ENCODE results near the gene ZNF280A. TPM values are rescaled to one million over a fixed set of nuclear protein-coding genes. Genes with fewer than 3 reads are reported as not detected.
"Not testable (repeated sequence)": the region's sequence is repeated elsewhere in the genome, so short reads cannot be mapped to it uniquely, and the experiment has no call there.

ZNF280A gene
- total RNA-seq, 1 donor from 2014 or later: not detected

- H3K9ac ChIP-seq (ENCODE audit: low read depth in 1 of 3, low read length in 3 of 3); H3K27ac ChIP-seq (ENCODE audit: low read depth, low read length); H3K4me3 ChIP-seq (ENCODE audit: low read length in 3 of 3); H3K36me3 ChIP-seq (ENCODE audit: control insufficient read depth in 3 of 3, insufficient read depth in 3 of 3, low read length in 3 of 3); H3K9me3 ChIP-seq (ENCODE audit: control insufficient read depth in 3 of 3, low read length in 3 of 3); H3K27me3 ChIP-seq (ENCODE audit: control insufficient read depth in 3 of 3, insufficient read depth in 3 of 3, low read length in 3 of 3); H3K4me1 ChIP-seq (ENCODE audit: control insufficient read depth in 3 of 3, insufficient read depth in 3 of 3, low read length in 3 of 3): not testable (repeated sequence)
These were observed 28.5 kb downstream of the ZNF280A start for GRCh38 chr22:22491589-22491988.

GRCh38 chr22:22488736-22489135, 31.3 kb downstream of the ZNF280A start:
- no peak overlapping the region for H3K4me3 ChIP-seq (ENCODE audit: low read length in 3 of 3)
- H3K9ac ChIP-seq (ENCODE audit: low read depth in 1 of 3, low read length in 3 of 3): no peak overlapping the region

DNA sequence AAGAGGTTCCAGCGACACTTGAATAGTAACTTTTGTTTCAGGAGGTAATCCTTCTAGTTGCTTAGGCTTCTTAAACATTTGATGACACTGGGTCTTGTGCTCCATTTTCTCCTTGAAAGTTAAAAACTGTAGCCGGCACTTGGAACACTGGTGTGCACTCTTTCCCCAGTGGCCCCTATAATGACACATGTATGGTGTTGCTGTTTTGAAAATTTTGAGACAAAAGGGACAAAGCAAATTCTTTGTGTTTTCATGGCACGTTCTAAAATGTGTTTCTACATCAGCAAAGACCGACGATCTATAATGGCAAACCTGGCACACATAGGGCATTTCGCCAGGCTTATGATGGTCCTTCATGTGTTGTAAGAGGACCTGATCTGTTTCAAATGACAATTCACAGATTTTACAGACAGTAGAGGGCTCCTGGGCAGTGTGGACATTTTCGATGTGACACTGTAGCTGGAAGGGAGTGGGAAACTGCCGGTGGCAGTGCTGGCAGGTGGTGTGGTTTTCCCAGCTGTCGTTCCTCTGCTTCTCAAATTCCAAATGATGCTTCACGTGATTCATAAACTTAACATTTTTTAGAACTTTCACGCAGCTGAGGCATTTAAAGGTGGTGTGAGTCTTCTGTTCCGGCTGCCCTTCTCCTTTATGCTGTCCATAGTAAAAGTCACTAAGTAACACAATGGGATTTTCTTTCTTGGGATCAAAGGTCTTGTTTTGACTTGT, 32.0 kb downstream of the ZNF280A start:
- H3K27ac ChIP-seq (ENCODE audit: low read depth, low read length): no peak overlapping the region
- no peaks in the 10 kb centered on the region for H3K4me1 ChIP-seq (ENCODE audit: control insufficient read depth in 3 of 3, insufficient read depth in 3 of 3, low read length in 3 of 3)
- no peak overlapping the region for H3K4me3 ChIP-seq (ENCODE audit: low read length in 3 of 3)
- no peaks in the 10 kb centered on the region for H3K27me3 ChIP-seq (ENCODE audit: control insufficient read depth in 3 of 3, insufficient read depth in 3 of 3, low read length in 3 of 3)
- H3K9ac ChIP-seq (ENCODE audit: low read depth in 1 of 3, low read length in 3 of 3): no peak overlapping the region
- no peaks in the 10 kb centered on the region for H3K9me3 ChIP-seq (ENCODE audit: control insufficient read depth in 3 of 3, low read length in 3 of 3)
- H3K36me3 ChIP-seq (ENCODE audit: control insufficient read depth in 3 of 3, insufficient read depth in 3 of 3, low read length in 3 of 3): no peaks in the 10 kb centered on the region

More at GRCh38 chr22:22488736-22489135, 31.3 kb downstream of the ZNF280A start:
- no peak overlapping the region for H3K27ac ChIP-seq (ENCODE audit: low read depth, low read length)
- no peaks in the 10 kb centered on the region for H3K9me3 ChIP-seq (ENCODE audit: control insufficient read depth in 3 of 3, low read length in 3 of 3)
- no peaks in the 10 kb centered on the region for H3K4me1 ChIP-seq (ENCODE audit: control insufficient read depth in 3 of 3, insufficient read depth in 3 of 3, low read length in 3 of 3)
- H3K27me3 ChIP-seq (ENCODE audit: control insufficient read depth in 3 of 3, insufficient read depth in 3 of 3, low read length in 3 of 3): no peaks in the 10 kb centered on the region
- H3K36me3 ChIP-seq (ENCODE audit: control insufficient read depth in 3 of 3, insufficient read depth in 3 of 3, low read length in 3 of 3): no peaks in the 10 kb centered on the region

GRCh38 chr22:22487059-22487458, 33.0 kb downstream of the ZNF280A start:
- Histone ChIP-seq H3K9ac (ENCODE audit: low read depth in 1 of 3, low read length in 3 of 3) (no peak overlapping the region), H3K36me3 (ENCODE audit: control insufficient read depth in 3 of 3, insufficient read depth in 3 of 3, low read length in 3 of 3) (no peaks in the 10 kb centered on the region), H3K4me1 (ENCODE audit: control insufficient read depth in 3 of 3, insufficient read depth in 3 of 3, low read length in 3 of 3) (no peaks in the 10 kb centered on the region), H3K27me3 (ENCODE audit: control insufficient read depth in 3 of 3, insufficient read depth in 3 of 3, low read length in 3 of 3) (no peaks in the 10 kb centered on the region), H3K27ac (ENCODE audit: low read depth, low read length) (no peak overlapping the region), H3K9me3 (ENCODE audit: control insufficient read depth in 3 of 3, low read length in 3 of 3) (no peaks in the 10 kb centered on the region), H3K4me3 (ENCODE audit: low read length in 3 of 3) (no peak overlapping the region)

DNA sequence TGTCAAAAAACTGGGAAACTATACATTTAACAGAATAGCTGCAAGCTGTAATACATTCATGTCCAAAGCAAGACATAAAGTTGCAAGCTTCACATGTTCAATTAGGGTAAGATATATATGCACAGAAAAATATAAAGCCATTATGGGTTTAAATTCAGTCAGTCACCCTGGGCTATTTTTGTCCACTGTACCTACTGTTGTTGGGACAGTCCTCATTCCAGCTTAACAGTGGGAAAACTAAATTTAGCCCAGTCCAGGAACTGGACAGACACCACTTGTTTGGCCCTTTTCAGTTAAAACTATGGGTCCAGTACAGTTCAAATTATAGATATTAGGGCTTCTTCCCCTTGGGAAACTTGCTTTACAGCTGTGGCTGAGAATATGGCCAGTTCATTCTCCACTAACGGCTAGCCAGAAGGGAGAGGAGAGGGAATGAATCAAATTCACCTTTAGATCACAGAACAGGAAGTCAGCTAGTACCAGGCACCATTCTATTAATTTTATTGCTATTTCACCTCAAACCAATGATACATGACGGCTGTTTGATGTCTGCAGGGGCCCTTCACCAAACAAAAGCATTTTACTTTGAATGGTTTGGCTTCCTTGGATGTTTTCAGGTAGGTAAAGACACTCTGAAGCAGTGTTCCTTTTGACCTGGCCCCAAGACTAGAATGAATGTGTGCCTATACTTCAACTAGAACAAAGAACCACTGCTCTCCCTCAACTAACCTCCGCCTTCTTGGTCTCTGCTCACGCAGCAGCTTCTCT, 33.8 kb downstream of the ZNF280A start:
- Histone ChIP-seq H3K4me1 (ENCODE audit: control insufficient read depth in 3 of 3, insufficient read depth in 3 of 3, low read length in 3 of 3) (no peaks in the 10 kb centered on the region), H3K4me3 (ENCODE audit: low read length in 3 of 3) (no peak overlapping the region), H3K9ac (ENCODE audit: low read depth in 1 of 3, low read length in 3 of 3) (no peak overlapping the region), H3K9me3 (ENCODE audit: control insufficient read depth in 3 of 3, low read length in 3 of 3) (no peaks in the 10 kb centered on the region), H3K36me3 (ENCODE audit: control insufficient read depth in 3 of 3, insufficient read depth in 3 of 3, low read length in 3 of 3) (no peaks in the 10 kb centered on the region), H3K27me3 (ENCODE audit: control insufficient read depth in 3 of 3, insufficient read depth in 3 of 3, low read length in 3 of 3) (no peaks in the 10 kb centered on the region), H3K27ac (ENCODE audit: low read depth, low read length) (no peak overlapping the region)

- no peak overlapping the region for H3K27ac ChIP-seq (ENCODE audit: low read depth, low read length)
- no peak overlapping the region for H3K9ac ChIP-seq (ENCODE audit: low read depth in 1 of 3, low read length in 3 of 3)
- no peaks in the 10 kb centered on the region for H3K36me3 ChIP-seq (ENCODE audit: control insufficient read depth in 3 of 3, insufficient read depth in 3 of 3, low read length in 3 of 3)
- H3K9me3 ChIP-seq (ENCODE audit: control insufficient read depth in 3 of 3, low read length in 3 of 3): no peaks in the 10 kb centered on the region
- H3K27me3 ChIP-seq (ENCODE audit: control insufficient read depth in 3 of 3, insufficient read depth in 3 of 3, low read length in 3 of 3): no peaks in the 10 kb centered on the region
- no peaks in the 10 kb centered on the region for H3K4me1 ChIP-seq (ENCODE audit: control insufficient read depth in 3 of 3, insufficient read depth in 3 of 3, low read length in 3 of 3)
- no peak overlapping the region for H3K4me3 ChIP-seq (ENCODE audit: low read length in 3 of 3)
These were observed 34.5 kb downstream of the ZNF280A start for GRCh38 chr22:22485524-22485923.

DNA sequence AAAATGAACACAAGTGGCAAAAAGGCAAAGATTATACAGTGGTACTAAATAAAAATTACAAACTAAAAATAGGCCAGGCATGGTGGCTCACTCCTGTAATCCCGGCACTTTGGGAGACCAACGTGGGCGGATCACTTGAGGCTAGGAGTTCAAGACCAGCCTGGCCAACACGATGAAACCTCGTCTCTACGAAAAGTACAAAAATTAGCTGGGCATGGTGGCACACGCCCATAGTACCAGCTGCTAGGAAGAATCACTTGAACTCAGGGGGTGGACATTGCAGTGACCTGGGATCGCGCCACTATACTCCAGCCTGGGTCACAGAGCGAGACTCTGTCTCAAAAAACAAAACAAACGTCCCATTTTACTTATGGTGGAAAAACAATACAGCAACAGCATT, 36.0 kb downstream of the ZNF280A start:
- Histone ChIP-seq H3K27ac (ENCODE audit: low read depth, low read length) (no peak overlapping the region), H3K9ac (ENCODE audit: low read depth in 1 of 3, low read length in 3 of 3) (no peak overlapping the region), H3K4me3 (ENCODE audit: low read length in 3 of 3) (no peak overlapping the region), H3K9me3 (ENCODE audit: control insufficient read depth in 3 of 3, low read length in 3 of 3) (no peaks in the 10 kb centered on the region), H3K36me3 (ENCODE audit: control insufficient read depth in 3 of 3, insufficient read depth in 3 of 3, low read length in 3 of 3) (no peaks in the 10 kb centered on the region), H3K4me1 (ENCODE audit: control insufficient read depth in 3 of 3, insufficient read depth in 3 of 3, low read length in 3 of 3) (no peaks in the 10 kb centered on the region), H3K27me3 (ENCODE audit: control insufficient read depth in 3 of 3, insufficient read depth in 3 of 3, low read length in 3 of 3) (no peaks in the 10 kb centered on the region)

- H3K4me1 ChIP-seq (ENCODE audit: control insufficient read depth in 3 of 3, insufficient read depth in 3 of 3, low read length in 3 of 3): no peaks in the 10 kb centered on the region
- no peak overlapping the region for H3K9ac ChIP-seq (ENCODE audit: low read depth in 1 of 3, low read length in 3 of 3)
- no peaks in the 10 kb centered on the region for H3K36me3 ChIP-seq (ENCODE audit: control insufficient read depth in 3 of 3, insufficient read depth in 3 of 3, low read length in 3 of 3)
- no peaks in the 10 kb centered on the region for H3K27me3 ChIP-seq (ENCODE audit: control insufficient read depth in 3 of 3, insufficient read depth in 3 of 3, low read length in 3 of 3)
- H3K9me3 ChIP-seq (ENCODE audit: control insufficient read depth in 3 of 3, low read length in 3 of 3): no peaks in the 10 kb centered on the region
- H3K27ac ChIP-seq (ENCODE audit: low read depth, low read length): no peak overlapping the region
- H3K4me3 ChIP-seq (ENCODE audit: low read length in 3 of 3): no peak overlapping the region
These were observed 39.1 kb downstream of the ZNF280A start for GRCh38 chr22:22480940-22481339.

GRCh38 chr22:22479999-22480532, 40.0 kb downstream of the ZNF280A start:
- no peaks in the 10 kb centered on the region for H3K27me3 ChIP-seq (ENCODE audit: control insufficient read depth in 3 of 3, insufficient read depth in 3 of 3, low read length in 3 of 3)
- H3K27ac ChIP-seq (ENCODE audit: low read depth, low read length): no peak overlapping the region
- no peaks in the 10 kb centered on the region for H3K4me1 ChIP-seq (ENCODE audit: control insufficient read depth in 3 of 3, insufficient read depth in 3 of 3, low read length in 3 of 3)

DNA sequence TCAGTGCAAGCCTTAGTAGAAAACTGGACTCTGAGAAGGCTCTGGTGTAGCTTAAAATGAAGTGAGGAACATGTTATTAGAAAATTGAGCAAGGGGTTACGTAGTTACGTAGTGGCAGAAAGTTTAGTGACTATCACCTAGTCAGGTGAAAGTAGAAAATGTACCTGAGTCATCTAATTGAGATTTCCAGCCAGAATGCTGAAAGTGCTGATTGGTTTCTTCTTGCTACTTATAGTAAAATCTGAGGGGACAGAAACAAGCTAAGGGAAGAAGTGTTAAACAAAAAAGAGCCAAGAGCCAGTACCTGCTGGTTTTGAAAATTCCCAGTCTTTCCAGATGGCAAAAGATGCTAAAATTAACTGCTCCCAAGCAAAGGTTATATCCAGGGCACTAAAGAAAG, 41.0 kb downstream of the ZNF280A start:
- Histone ChIP-seq H3K9ac (ENCODE audit: low read depth in 1 of 3, low read length in 3 of 3) (no peak overlapping the region), H3K36me3 (ENCODE audit: control insufficient read depth in 3 of 3, insufficient read depth in 3 of 3, low read length in 3 of 3) (no peaks in the 10 kb centered on the region), H3K4me3 (ENCODE audit: low read length in 3 of 3) (no peak overlapping the region), H3K27me3 (ENCODE audit: control insufficient read depth in 3 of 3, insufficient read depth in 3 of 3, low read length in 3 of 3) (no peaks in the 10 kb centered on the region), H3K4me1 (ENCODE audit: control insufficient read depth in 3 of 3, insufficient read depth in 3 of 3, low read length in 3 of 3) (no peaks in the 10 kb centered on the region), H3K9me3 (ENCODE audit: control insufficient read depth in 3 of 3, low read length in 3 of 3) (no peaks in the 10 kb centered on the region), H3K27ac (ENCODE audit: low read depth, low read length) (no peak overlapping the region)

More at GRCh38 chr22:22479999-22480532, 40.0 kb downstream of the ZNF280A start:
- no peaks in the 10 kb centered on the region for H3K9me3 ChIP-seq (ENCODE audit: control insufficient read depth in 3 of 3, low read length in 3 of 3)
- no peak overlapping the region for H3K4me3 ChIP-seq (ENCODE audit: low read length in 3 of 3)
- H3K36me3 ChIP-seq (ENCODE audit: control insufficient read depth in 3 of 3, insufficient read depth in 3 of 3, low read length in 3 of 3): no peaks in the 10 kb centered on the region
- H3K9ac ChIP-seq (ENCODE audit: low read depth in 1 of 3, low read length in 3 of 3): no peak overlapping the region

All from skeletal muscle tissue (tissue), 4 donors.